ENCODE measurements around the gene MAP7.

Gene MAP7

GRCh38 chr6:136522636-136523035 lies 27.6 kb downstream of the MAP7 start:
- Histone ChIP-seq H3K4me3 (ENCODE audit: low read length) (no peak overlapping the region), H3K4me1 (ENCODE audit: control insufficient read depth, insufficient read depth, low read length) (peaks cover 13% of the 10 kb centered on the region), H3K36me3 (ENCODE audit: control insufficient read depth, insufficient read depth, low read length) (no peaks in the 10 kb centered on the region), H3K27me3 (ENCODE audit: control insufficient read depth, insufficient read depth, low read length) (no peaks in the 10 kb centered on the region), H3K9me3 (ENCODE audit: control insufficient read depth, insufficient read depth, low read length) (no peaks in the 10 kb centered on the region), H3K27ac (ENCODE audit: low read length) (no peak overlapping the region)
- DNase-seq (ENCODE audit: low read depth, low spot score): no peak
- no CpG with 5 or more reads among the region's 3 CpGs for WGBS (ENCODE audit: insufficient coverage, insufficient read length)

GRCh38 chr6:136521911-136522310 lies 28.3 kb downstream of the MAP7 start:
- peaks cover 11% of the 10 kb centered on the region for H3K4me1 ChIP-seq (ENCODE audit: control insufficient read depth, insufficient read depth, low read length)

DNA sequence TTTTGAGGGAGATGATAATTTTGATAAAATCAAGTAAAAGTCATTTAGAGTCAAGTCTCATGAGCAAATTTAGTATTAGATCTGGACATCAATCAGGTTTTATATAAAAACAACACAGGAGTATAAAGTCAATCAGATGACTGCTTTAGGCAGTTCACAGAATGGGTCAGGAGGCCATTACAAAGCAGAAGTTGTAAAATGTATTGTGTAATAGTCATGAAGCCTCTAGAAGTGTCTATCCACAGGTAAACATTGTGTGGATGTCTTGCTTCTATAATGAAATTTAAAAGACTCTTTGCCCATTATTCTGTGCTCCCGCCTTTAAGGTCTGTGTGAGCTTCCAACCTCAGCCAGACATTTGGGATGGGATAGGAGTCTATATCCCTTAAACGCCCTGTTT lies 28.8 kb downstream of the MAP7 start:
- no CpG with 5 or more reads among the region's 2 CpGs for WGBS (ENCODE audit: insufficient coverage, insufficient read length)
- no peaks in the 10 kb centered on the region for H3K27me3 ChIP-seq (ENCODE audit: control insufficient read depth, insufficient read depth, low read length)
- H3K4me1 ChIP-seq (ENCODE audit: control insufficient read depth, insufficient read depth, low read length): peaks cover 8% of the 10 kb centered on the region
- no peaks in the 10 kb centered on the region for H3K9me3 ChIP-seq (ENCODE audit: control insufficient read depth, insufficient read depth, low read length)
- H3K27ac ChIP-seq (ENCODE audit: low read length): no peak overlapping the region
- DNase-seq (ENCODE audit: low read depth, low spot score): no peak
- no peaks in the 10 kb centered on the region for H3K36me3 ChIP-seq (ENCODE audit: control insufficient read depth, insufficient read depth, low read length)
- H3K4me3 ChIP-seq (ENCODE audit: low read length): no peak overlapping the region

More at GRCh38 chr6:136521911-136522310, 28.3 kb downstream of the MAP7 start:
- Histone ChIP-seq H3K4me3 (ENCODE audit: low read length) (no peak overlapping the region), H3K27ac (ENCODE audit: low read length) (no peak overlapping the region), H3K27me3 (ENCODE audit: control insufficient read depth, insufficient read depth, low read length) (no peaks in the 10 kb centered on the region), H3K36me3 (ENCODE audit: control insufficient read depth, insufficient read depth, low read length) (no peaks in the 10 kb centered on the region), H3K9me3 (ENCODE audit: control insufficient read depth, insufficient read depth, low read length) (no peaks in the 10 kb centered on the region)
- WGBS (ENCODE audit: insufficient coverage, insufficient read length): no CpG with 5 or more reads among the region's 4 CpGs
- no peak for DNase-seq (ENCODE audit: low read depth, low spot score)

DNA sequence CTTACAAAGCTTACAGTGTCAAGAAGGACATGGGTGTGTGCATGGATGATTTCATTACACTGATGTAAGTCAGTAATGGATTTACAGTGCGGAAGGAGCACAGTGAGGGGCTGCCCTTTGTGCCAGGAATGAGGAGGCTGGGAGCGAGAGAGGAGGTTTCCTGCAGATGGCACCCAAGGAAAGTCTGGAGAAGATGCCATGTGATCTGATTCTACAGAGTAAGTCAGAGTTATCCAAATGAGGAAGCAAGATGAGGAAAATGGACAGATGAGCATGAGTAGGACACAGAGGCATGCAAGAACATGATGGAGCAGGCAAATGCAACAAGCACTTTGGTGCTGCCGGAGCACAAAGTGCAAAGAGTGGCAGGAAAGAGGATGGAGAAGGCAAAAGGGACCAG lies 29.7 kb downstream of the MAP7 start:
- WGBS (ENCODE audit: insufficient coverage, insufficient read length): no CpG with 5 or more reads among the region's 3 CpGs
- Histone ChIP-seq H3K36me3 (ENCODE audit: control insufficient read depth, insufficient read depth, low read length) (no peaks in the 10 kb centered on the region), H3K4me1 (ENCODE audit: control insufficient read depth, insufficient read depth, low read length) (peaks cover 5% of the 10 kb centered on the region; the same call in 1 of the 2 replicates), H3K27ac (ENCODE audit: low read length) (no peak overlapping the region), H3K27me3 (ENCODE audit: control insufficient read depth, insufficient read depth, low read length) (no peaks in the 10 kb centered on the region), H3K9me3 (ENCODE audit: control insufficient read depth, insufficient read depth, low read length) (no peaks in the 10 kb centered on the region), H3K4me3 (ENCODE audit: low read length) (no peak overlapping the region)
- DNase-seq (ENCODE audit: low read depth, low spot score): no peak

DNA sequence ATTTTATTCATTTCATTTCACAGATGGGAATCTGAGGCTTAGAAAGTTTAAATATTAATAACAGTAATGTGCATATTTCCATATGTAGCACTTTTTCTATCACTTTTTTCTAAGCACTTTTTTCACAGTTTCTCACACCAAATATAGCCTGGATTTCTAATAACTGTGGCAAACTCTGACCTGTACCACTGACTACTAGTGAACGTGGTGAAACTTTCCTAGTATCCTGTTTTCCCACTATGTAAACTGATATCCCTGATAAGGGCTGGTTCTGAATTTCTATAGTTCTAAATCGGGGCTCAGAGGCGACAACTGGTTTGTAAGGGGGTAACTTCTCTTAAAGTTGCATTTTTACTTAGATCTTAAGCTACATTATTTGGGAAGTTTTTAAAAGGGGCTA lies 32.6 kb downstream of the MAP7 start:
- no peak for DNase-seq (ENCODE audit: low read depth, low spot score)
- no peaks in the 10 kb centered on the region for H3K9me3 ChIP-seq (ENCODE audit: control insufficient read depth, insufficient read depth, low read length)
- H3K27ac ChIP-seq (ENCODE audit: low read length): no peak overlapping the region
- H3K4me1 ChIP-seq (ENCODE audit: control insufficient read depth, insufficient read depth, low read length): peaks cover 3% of the 10 kb centered on the region; the same call in 1 of the 2 replicates
- no peaks in the 10 kb centered on the region for H3K27me3 ChIP-seq (ENCODE audit: control insufficient read depth, insufficient read depth, low read length)
- no peak overlapping the region for H3K4me3 ChIP-seq (ENCODE audit: low read length)
- no CpG with 5 or more reads among the region's 3 CpGs for WGBS (ENCODE audit: insufficient coverage, insufficient read length)
- no peaks in the 10 kb centered on the region for H3K36me3 ChIP-seq (ENCODE audit: control insufficient read depth, insufficient read depth, low read length)

- H3K27ac ChIP-seq (ENCODE audit: low read length): no peak overlapping the region
- DNase-seq (ENCODE audit: low read depth, low spot score): no peak
- no peak overlapping the region for H3K4me3 ChIP-seq (ENCODE audit: low read length)
Observed at GRCh38 chr6:136517002-136517401, 33.2 kb downstream of the MAP7 start.

GRCh38 chr6:136514591-136514990 lies 35.6 kb downstream of the MAP7 start:
- no peaks in the 10 kb centered on the region for H3K4me1 ChIP-seq (ENCODE audit: control insufficient read depth, insufficient read depth, low read length)
- no peaks in the 10 kb centered on the region for H3K27me3 ChIP-seq (ENCODE audit: control insufficient read depth, insufficient read depth, low read length)
- no CpG with 5 or more reads among the region's 4 CpGs for WGBS (ENCODE audit: insufficient coverage, insufficient read length)
- no peaks in the 10 kb centered on the region for H3K36me3 ChIP-seq (ENCODE audit: control insufficient read depth, insufficient read depth, low read length)
- no peak for DNase-seq (ENCODE audit: low read depth, low spot score)
- H3K4me3 ChIP-seq (ENCODE audit: low read length): no peak overlapping the region
- H3K27ac ChIP-seq (ENCODE audit: low read length): no peak overlapping the region
- no peaks in the 10 kb centered on the region for H3K9me3 ChIP-seq (ENCODE audit: control insufficient read depth, insufficient read depth, low read length)

More at GRCh38 chr6:136517002-136517401, 33.2 kb downstream of the MAP7 start:
- Histone ChIP-seq H3K27me3 (ENCODE audit: control insufficient read depth, insufficient read depth, low read length) (no peaks in the 10 kb centered on the region), H3K36me3 (ENCODE audit: control insufficient read depth, insufficient read depth, low read length) (no peaks in the 10 kb centered on the region), H3K9me3 (ENCODE audit: control insufficient read depth, insufficient read depth, low read length) (no peaks in the 10 kb centered on the region), H3K4me1 (ENCODE audit: control insufficient read depth, insufficient read depth, low read length) (peaks cover 3% of the 10 kb centered on the region; the same call in 1 of the 2 replicates)

GRCh38 chr6:136511926-136512325 lies 38.3 kb downstream of the MAP7 start:
- no peak for DNase-seq (ENCODE audit: low read depth, low spot score)
- H3K27me3 ChIP-seq (ENCODE audit: control insufficient read depth, insufficient read depth, low read length): no peaks in the 10 kb centered on the region
- no CpG with 5 or more reads among the region's 3 CpGs for WGBS (ENCODE audit: insufficient coverage, insufficient read length)
- no peak overlapping the region for H3K4me3 ChIP-seq (ENCODE audit: low read length)
- H3K4me1 ChIP-seq (ENCODE audit: control insufficient read depth, insufficient read depth, low read length): no peaks in the 10 kb centered on the region
- H3K27ac ChIP-seq (ENCODE audit: low read length): no peak overlapping the region
- H3K9me3 ChIP-seq (ENCODE audit: control insufficient read depth, insufficient read depth, low read length): no peaks in the 10 kb centered on the region
- no peaks in the 10 kb centered on the region for H3K36me3 ChIP-seq (ENCODE audit: control insufficient read depth, insufficient read depth, low read length)

GRCh38 chr6:136511397-136511796 lies 38.8 kb downstream of the MAP7 start:
- no CpG with 5 or more reads among the region's 1 CpG for WGBS (ENCODE audit: insufficient coverage, insufficient read length)
- H3K9me3 ChIP-seq (ENCODE audit: control insufficient read depth, insufficient read depth, low read length): no peaks in the 10 kb centered on the region

GRCh38 chr6:136510782-136511181 lies 39.4 kb downstream of the MAP7 start:
- H3K27me3 ChIP-seq (ENCODE audit: control insufficient read depth, insufficient read depth, low read length): no peaks in the 10 kb centered on the region
- no peak overlapping the region for H3K27ac ChIP-seq (ENCODE audit: low read length)
- no peak overlapping the region for H3K4me3 ChIP-seq (ENCODE audit: low read length)
- no peak for DNase-seq (ENCODE audit: low read depth, low spot score)
- no peaks in the 10 kb centered on the region for H3K36me3 ChIP-seq (ENCODE audit: control insufficient read depth, insufficient read depth, low read length)
- peaks cover 3% of the 10 kb centered on the region; the same call in 1 of the 2 replicates for H3K4me1 ChIP-seq (ENCODE audit: control insufficient read depth, insufficient read depth, low read length)
- no CpG with 5 or more reads among the region's 4 CpGs for WGBS (ENCODE audit: insufficient coverage, insufficient read length)
- no peaks in the 10 kb centered on the region for H3K9me3 ChIP-seq (ENCODE audit: control insufficient read depth, insufficient read depth, low read length)

More at GRCh38 chr6:136511397-136511796, 38.8 kb downstream of the MAP7 start:
- Histone ChIP-seq H3K4me3 (ENCODE audit: low read length) (no peak overlapping the region), H3K27ac (ENCODE audit: low read length) (no peak overlapping the region), H3K4me1 (ENCODE audit: control insufficient read depth, insufficient read depth, low read length) (peaks cover 3% of the 10 kb centered on the region; the same call in 1 of the 2 replicates), H3K36me3 (ENCODE audit: control insufficient read depth, insufficient read depth, low read length) (no peaks in the 10 kb centered on the region), H3K27me3 (ENCODE audit: control insufficient read depth, insufficient read depth, low read length) (no peaks in the 10 kb centered on the region)
- DNase-seq (ENCODE audit: low read depth, low spot score): no peak

DNA sequence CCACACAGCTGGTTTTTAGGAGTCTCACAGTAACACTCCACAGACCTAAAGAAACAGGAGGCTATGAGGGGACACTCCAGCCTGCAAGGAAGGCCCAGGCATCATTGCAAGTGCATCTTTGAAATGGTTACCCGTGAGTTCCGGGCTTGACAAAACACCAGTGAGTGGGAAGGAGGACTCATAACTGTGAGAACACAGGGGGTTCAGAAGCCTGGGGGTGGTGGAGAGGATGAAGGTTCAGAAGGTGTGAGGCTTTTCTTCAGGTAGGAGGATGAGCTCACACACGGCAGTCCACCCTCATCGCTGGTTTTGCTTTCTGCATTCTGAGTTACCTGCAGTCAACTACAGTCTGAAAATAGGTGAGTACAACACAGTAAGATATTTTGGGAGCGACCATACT lies 39.9 kb downstream of the MAP7 start:
- Histone ChIP-seq H3K27ac (ENCODE audit: low read length) (no peak overlapping the region), H3K9me3 (ENCODE audit: control insufficient read depth, insufficient read depth, low read length) (no peaks in the 10 kb centered on the region), H3K4me3 (ENCODE audit: low read length) (no peak overlapping the region), H3K27me3 (ENCODE audit: control insufficient read depth, insufficient read depth, low read length) (no peaks in the 10 kb centered on the region), H3K36me3 (ENCODE audit: control insufficient read depth, insufficient read depth, low read length) (no peaks in the 10 kb centered on the region), H3K4me1 (ENCODE audit: control insufficient read depth, insufficient read depth, low read length) (peaks cover 3% of the 10 kb centered on the region; the same call in 1 of the 2 replicates)
- no peak for DNase-seq (ENCODE audit: low read depth, low spot score)
- no CpG with 5 or more reads among the region's 5 CpGs for WGBS (ENCODE audit: insufficient coverage, insufficient read length)

Data from iPS DF 6.9 (cell line).